Muscle of arm (tissue), 12 donors: ENCODE measurements around the gene CALML6. TPM values are rescaled to one million over a fixed set of nuclear protein-coding genes. Genes with fewer than 3 reads are reported as not detected.
A peak's percentile ranks its signal among the peaks of the same experiment; 100 is the strongest.

Experiments used
- DNase-seq: peaks from one replicate; pipeline ENCODE4 v3.0.0-alpha.2; 2013
- polyA plus RNA-seq, 12 donors: library from polyadenylated mRNA; unstranded; fragments of 120-200 nt; gene quantifications; one replicate each; pipeline ENCODE4 v1.2.1, GENCODE V29; 2013; ENCODE audit not compliant: insufficient read length in 12 of 12

Gene CALML6
- polyA plus RNA-seq, 12 donors, result 64.0 to 380 (median 219) TPM; not detected in 1

- no peak for DNase-seq
These were observed 24.4 kb downstream of the CALML6 start for GRCh38 chr1:1939296-1940122.

- DNase-seq, result no peak
These were observed 25.0 kb downstream of the CALML6 start for GRCh38 chr1:1940123-1940425.

- DNase-seq, result no peak
These were observed 26.3 kb downstream of the CALML6 start for GRCh38 chr1:1941211-1941841.

- no peak for DNase-seq
These were observed 27.1 kb downstream of the CALML6 start for GRCh38 chr1:1941868-1942752.

- DNase-seq, result no peak
These were observed 27.9 kb downstream of the CALML6 start for GRCh38 chr1:1942753-1943656.

GRCh38 chr1:1943834-1944570 is 28.9 kb downstream of the CALML6 start:
- no peak for DNase-seq

GRCh38 chr1:1945782-1946393 is 30.8 kb downstream of the CALML6 start:
- no peak for DNase-seq

GRCh38 chr1:1946540-1946939 is 31.5 kb downstream of the CALML6 start:
- DNase-seq, result peak; percentile 28

- no peak for DNase-seq
These were observed 32.4 kb downstream of the CALML6 start for GRCh38 chr1:1947493-1947892.

GRCh38 chr1:1948783-1949182 is 33.7 kb downstream of the CALML6 start:
- DNase-seq, result no peak

- no peak for DNase-seq
These were observed 35.9 kb downstream of the CALML6 start for GRCh38 chr1:1950940-1951339.

- DNase-seq, result no peak
These were observed 39.0 kb downstream of the CALML6 start for GRCh38 chr1:1954015-1954414.

- no peak for DNase-seq
These were observed 39.9 kb downstream of the CALML6 start for GRCh38 chr1:1954831-1955441.

GRCh38 chr1:1955621-1956094 is 40.6 kb downstream of the CALML6 start:
- no peak for DNase-seq

GRCh38 chr1:1956101-1956500 is 41.0 kb downstream of the CALML6 start:
- no peak for DNase-seq

GRCh38 chr1:1956586-1957532 is 41.8 kb downstream of the CALML6 start:
- no peak for DNase-seq

- DNase-seq, result no peak
These were observed 42.5 kb downstream of the CALML6 start for GRCh38 chr1:1957533-1957961.

- DNase-seq, result no peak
These were observed 43.0 kb downstream of the CALML6 start for GRCh38 chr1:1958071-1958541.
